ENCODE results near the gene SPN. TPM values are rescaled to one million over a fixed set of nuclear protein-coding genes. Genes with fewer than 3 reads are reported as not detected.
"Not testable (repeated sequence)": the region's sequence is repeated elsewhere in the genome, so short reads cannot be mapped to it uniquely, and the experiment has no call there.

The SPN gene
- total and polyA plus RNA-seq, 12 donors = 0.29 to 12.6 (median 1.7) TPM

- Histone ChIP-seq H3K9me3 (no peaks in the 10 kb centered on the region), H3K4me3 (no peak overlapping the region), H3K36me3 (no peaks in the 10 kb centered on the region), H3K4me1 (peaks cover 0 to 22% (median 0%) of the 10 kb centered on the region in 9 donors), H3K27me3 (no peaks in the 10 kb centered on the region), H3K27ac (no peak overlapping the region)
- intact Hi-C loops (cut with DNase I) = loop anchor here in 2 of 10 donors (10.0 kb wide), 2 partner anchors 136 to 296 kb away; no protein-coding TSS in a partner anchor
- WGBS, 2 donors = 49 to 71% methylated on average over 16 of the region's 16 CpGs
- ATAC-seq = no peak
- DNase-seq = no peak
- TF ChIP-seq CTCF (IDR thresholded peaks at IDR 0.05) = no peak
Observed at GRCh38 chr16:29708917-29709600, 46.0 kb downstream of the SPN start.

GRCh38 chr16:29709657-29710056 lies 46.6 kb downstream of the SPN start:
- DNase-seq, H3K36me3 ChIP-seq, H3K4me3 ChIP-seq, H3K9me3 ChIP-seq, H3K27me3 ChIP-seq, ATAC-seq, H3K27ac ChIP-seq: not testable (repeated sequence)
- 57 to 70% methylated on average over 6 of the region's 6 CpGs for WGBS, 2 donors
- peaks cover 0 to 22% (median 0%) of the 10 kb centered on the region in 9 donors for H3K4me1 ChIP-seq
- intact Hi-C loops (cut with DNase I) = loop anchor here in 3 of 10 donors (10.0 kb wide), 3 partner anchors 65 to 295 kb away; partner anchors contain the start of gene ZG16 (in 1 of the 3)

GRCh38 chr16:29710227-29711219 lies 47.5 kb downstream of the SPN start:
- no peak overlapping the region for H3K4me3 ChIP-seq
- no peaks in the 10 kb centered on the region for H3K9me3 ChIP-seq
- 43 to 51% methylated on average over 17 of the region's 17 CpGs for WGBS, 2 donors
- DNase-seq (peak in 1 of 2 donors; percentile 21), ATAC-seq (peak in 7 of 8 donors; percentile 67 to 84 (median 74))
- intact Hi-C loops (cut with DNase I) = loop anchor here in 1 of 10 donors (10.0 kb wide), 1 partner anchor 64 kb away; the partner anchor contains the start of gene ZG16
- peaks cover 0 to 22% (median 0%) of the 10 kb centered on the region in 9 donors for H3K4me1 ChIP-seq
- H3K36me3 ChIP-seq = no peaks in the 10 kb centered on the region
- H3K27ac ChIP-seq = no peak overlapping the region
- H3K27me3 ChIP-seq = no peaks in the 10 kb centered on the region
- TF ChIP-seq CTCF (IDR thresholded peaks at IDR 0.05) = peak; percentile 22 to 69 (median 61)

- Histone ChIP-seq H3K9me3 (no peaks in the 10 kb centered on the region), H3K4me1 (peaks cover 0 to 22% (median 0%) of the 10 kb centered on the region in 9 donors), H3K27me3 (no peaks in the 10 kb centered on the region), H3K36me3 (no peaks in the 10 kb centered on the region), H3K4me3 (no peak overlapping the region), H3K27ac (no peak overlapping the region)
- TF ChIP-seq CTCF (IDR thresholded peaks at IDR 0.05) = no peak
- ATAC-seq (no peak), DNase-seq (no peak)
- 79 to 90% methylated on average over 4 of the region's 4 CpGs for WGBS, 2 donors
- intact Hi-C loops (cut with DNase I) = loop anchor here in 1 of 10 donors (10.0 kb wide), 1 partner anchor 62 kb away; the partner anchor contains the start of gene ZG16
Observed at GRCh38 chr16:29712809-29713208, 49.8 kb downstream of the SPN start.

Data from heart right ventricle (tissue), 16 donors.